Measurements from ENCODE around the gene VAMP7.
"Not testable (repeated sequence)": the region's sequence is repeated elsewhere in the genome, so short reads cannot be mapped to it uniquely, and the experiment has no call there.

Gene VAMP7

DNA sequence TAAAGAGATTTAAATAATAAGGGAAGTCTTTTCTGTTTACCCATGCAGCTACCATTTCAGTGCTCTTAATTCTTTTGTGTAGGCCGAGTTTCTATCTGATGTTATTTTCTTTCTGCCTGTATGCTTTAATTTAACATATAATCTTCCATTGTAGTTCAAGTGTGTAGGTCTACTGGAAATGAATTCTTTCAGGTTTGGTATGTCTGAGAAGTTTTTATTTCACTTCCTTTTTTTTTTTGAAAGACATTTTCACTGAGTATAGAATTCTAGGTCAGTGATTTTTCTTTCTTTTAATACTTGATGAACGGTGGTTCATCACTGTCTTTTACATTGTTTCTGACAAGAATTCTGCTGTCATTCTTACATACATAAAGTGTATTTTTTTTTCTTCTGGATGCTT, 42.1 kb downstream of the VAMP7 start:
- no peak for DNase-seq

DNA sequence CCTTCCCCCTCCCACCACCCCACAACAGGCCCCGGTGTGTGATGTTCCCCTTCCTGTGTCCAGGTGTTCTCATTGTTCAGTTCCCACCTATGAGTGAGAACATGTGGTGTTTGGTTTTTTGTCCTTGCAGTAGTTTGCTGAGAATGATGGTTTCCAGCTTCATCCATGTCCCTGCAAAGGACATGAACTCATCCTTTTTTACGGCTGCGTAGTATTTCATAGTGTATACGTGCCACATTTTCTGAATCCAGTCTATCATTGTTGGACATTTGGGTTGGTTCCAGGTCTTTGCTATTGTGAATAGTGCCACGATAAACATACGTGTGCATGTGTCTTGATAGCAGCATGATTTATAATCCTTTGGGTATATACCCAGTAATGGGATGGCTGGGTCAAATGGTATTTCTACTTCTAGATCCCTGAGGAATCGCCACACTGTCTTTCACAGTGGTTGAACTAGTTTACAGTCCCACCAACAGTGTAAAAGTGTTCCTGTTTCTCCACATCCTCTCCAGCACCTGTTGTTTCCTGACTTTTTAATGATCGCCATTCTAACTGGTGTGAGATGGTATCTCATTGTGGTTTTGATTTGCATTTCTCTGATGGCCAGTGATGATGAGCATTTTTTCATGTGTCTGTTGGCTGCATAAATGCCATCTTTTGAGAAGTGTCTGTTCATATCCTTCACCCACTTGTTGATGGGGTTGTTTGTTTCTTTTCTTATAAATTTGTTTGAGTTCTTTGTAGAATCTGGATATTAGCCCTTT, 49.9 kb downstream of the VAMP7 start:
- DNase-seq: not testable (repeated sequence)

DNA sequence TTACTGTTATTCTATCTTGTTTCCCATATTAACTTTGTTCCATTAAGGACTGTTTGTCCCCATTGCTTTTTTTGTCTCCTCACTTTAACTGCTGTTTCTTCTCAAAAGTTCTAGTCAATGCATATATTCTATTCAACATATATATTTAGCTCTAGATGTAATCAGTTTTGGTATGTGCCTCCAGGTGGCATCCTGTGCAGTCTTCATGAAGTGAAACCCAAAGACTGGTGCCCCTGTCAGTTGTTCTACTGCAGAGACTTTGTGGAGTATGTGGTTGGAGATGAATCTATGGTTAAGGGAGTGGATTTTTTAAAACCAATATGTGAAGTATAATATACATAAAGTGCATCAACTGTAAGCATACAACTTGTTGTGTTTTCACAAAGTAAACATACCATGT, 57.0 kb downstream of the VAMP7 start:
- no peak for DNase-seq

DNA sequence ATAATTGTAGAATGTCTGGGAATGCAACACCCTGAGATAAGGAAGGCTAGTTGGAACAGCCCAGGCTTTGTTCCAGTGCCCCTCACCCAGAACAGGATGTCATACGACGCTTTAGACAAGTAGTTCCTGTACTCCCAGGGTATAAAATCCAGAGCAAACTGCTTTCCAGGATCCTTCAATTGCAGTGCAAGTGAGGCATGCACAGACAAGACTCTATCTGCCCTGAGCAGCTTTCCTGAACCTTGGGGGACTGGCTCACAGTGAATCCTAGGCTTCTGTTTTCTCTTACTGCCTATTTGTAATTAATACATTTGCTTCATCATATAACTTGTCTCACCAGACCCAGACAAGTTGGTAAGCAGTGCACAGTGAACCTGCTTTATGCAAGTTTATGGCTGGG, 68.0 kb downstream of the VAMP7 start:
- DNase-seq: no peak

DNA sequence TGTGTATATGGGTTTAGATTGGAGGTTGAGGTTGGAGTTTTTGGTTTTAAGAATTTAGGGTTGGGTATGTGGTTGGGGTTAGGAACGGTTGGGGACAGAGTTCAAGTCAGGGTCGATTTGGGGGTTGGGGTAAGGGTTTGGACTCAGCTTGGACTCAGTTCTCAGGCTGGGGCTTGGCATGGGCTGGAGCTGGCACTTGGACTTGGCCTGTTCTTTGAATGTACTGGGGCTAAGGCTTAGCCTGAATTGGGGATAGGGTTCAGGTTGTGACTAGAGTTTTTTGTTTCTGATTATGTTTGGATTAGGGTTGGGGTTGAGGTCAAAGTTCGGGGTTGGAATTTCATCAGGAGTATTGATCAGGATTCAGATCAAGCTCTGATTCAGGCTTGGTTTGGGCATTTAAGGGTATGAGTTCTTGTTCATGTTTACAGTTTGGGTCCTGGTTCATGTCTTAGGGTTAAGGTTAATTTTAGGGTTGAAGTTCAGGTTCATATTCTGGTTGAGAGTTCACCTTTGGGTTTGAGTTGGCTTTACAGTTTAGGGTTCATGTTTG, 70.2 kb downstream of the VAMP7 start:
- DNase-seq: no peak

DNA sequence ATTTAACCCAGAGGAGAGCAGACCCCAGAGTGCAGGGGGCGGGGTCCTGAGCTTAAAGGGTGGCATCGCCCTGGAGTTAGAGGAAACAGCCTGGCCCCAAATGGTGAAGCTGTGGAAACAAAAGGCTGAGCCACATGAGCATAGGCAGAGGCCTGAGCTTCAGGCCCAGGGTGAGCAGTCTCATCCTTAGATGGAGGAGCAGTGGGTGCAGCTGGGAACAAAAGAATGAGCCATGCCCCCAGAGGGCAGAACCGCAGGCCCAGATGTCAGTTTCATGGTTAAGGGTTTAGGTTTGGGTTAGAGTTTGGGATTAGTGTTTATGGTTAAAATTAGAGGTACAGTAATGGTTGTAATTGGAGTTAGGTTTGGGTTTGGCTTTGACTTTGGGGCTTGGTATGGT, 71.9 kb downstream of the VAMP7 start:
- no peak for DNase-seq

DNA sequence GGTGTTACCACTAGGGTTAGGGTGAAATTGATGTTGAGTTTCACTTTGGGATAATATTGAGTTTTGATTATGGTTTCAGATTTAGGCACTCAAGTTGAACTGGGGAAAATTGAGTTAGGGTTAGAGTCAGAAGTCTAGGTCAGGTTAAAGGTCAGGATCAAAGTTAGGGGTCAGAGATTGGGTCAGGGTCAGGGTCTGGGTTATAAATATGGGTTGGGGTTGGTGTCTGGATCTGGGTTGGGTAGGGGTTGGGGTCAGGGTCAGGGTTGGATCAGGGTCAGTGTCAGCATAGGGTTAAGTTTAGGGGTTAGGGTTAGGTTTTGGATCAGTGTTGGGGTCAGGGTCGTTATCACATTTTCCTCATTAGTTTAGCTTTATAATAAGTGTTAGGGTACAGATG, 73.6 kb downstream of the VAMP7 start:
- DNase-seq: no peak

DNA sequence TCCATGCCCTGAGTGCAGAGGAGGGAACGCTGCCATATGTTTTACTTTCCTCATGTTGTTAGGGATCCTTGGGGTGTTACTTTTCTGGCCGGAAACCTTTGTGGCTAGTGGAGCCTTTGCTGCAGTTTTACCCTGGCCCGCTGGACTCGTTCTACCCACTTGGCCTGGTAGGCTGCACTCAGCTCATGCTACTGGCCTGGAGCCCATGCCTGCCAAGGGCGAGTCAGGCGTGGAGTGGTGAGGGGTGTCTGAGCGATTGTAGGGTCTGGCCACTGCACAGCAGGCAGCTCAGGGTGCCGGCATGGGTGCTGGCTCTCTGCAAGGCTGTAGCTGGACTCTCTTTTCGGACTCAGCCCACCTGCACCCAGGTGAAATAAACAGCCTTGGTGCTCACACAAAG, 75.0 kb downstream of the VAMP7 start:
- DNase-seq: no peak

DNA sequence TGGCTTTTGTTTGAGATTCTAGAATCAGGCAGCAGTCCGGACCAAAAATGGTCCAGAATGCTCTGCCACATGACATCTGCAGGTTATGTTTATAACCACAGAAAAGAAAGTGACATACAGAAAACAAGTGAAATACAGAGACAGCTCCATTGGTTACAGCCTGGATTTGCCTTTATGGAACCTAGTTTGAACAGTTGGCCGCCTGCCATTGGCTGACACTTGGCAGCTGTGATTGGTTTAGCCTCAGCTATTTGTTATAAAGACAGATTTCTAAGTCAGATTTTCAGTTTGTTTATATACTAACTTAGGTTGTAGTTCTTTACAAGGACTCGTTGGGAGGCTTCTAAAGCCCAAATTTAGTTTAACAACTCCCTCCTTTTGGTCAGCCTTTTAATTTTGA, 75.5 kb downstream of the VAMP7 start:
- no peak for DNase-seq

DNA sequence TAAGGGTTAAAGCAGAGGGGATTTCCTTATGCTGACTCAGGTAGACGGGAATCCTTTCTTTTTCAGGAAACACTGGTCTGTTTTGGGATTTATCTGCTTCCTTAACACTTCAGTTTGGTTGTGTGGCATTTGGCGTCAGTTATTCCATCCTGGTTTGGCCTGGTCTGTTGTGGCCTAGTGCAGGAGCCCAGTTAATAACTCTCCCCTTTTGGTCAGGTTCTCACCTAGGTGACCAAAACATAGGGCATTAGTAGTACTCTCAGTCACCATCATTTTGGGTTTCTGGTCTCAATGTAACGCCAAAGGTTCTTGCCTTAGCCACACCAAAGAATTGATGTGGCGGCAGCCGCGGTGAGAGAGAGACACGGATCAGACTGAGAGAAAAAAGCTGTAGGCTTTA, 76.7 kb downstream of the VAMP7 start:
- DNase-seq: no peak

DNA sequence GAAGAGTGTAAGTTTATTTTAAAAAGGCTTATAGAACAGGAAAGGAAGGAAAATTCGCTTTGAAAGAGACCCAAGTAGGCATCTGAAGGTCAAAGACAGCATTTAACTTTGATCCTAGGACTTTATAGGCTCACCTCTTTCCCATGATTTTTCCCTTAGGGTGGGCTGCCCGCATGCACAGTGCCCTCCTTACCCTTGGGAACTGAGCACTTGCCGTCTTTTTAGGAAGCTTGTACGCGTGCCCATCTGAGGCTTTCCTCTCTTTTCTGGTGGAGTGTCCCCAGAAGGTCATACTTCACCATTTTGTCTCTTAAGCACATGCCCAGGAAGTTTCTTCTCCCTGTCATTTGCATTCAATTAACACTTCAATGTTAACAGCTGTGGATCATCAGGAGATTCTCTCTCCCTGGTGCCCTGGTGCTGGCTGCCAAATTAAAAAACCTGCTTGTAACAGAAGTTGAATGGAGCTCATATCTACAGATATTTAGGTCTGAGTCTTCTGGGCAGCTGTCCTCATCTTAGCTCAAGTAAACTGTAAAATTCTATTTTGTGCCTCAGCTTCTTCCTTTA, 78.0 kb downstream of the VAMP7 start:
- DNase-seq: no peak

DNA sequence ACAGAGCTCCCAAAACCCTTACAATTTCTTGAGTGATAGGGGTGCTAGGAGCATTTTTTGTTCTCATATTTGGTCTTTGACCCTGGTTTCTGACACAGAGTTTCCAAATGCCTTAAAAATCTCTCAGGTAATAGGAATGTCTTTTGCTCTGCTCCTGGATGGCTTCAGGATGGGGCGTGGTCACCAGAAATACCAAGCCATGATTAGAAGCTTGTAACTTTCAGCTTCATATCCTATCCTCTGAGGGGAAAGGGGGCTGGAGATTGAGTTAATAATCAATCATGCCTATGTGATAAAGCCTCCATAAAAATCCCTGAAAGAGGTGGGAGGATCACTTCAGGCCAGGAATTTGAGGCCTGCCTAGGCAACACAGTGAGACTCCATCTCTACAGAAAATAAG, 81.8 kb downstream of the VAMP7 start:
- DNase-seq: no peak

DNA sequence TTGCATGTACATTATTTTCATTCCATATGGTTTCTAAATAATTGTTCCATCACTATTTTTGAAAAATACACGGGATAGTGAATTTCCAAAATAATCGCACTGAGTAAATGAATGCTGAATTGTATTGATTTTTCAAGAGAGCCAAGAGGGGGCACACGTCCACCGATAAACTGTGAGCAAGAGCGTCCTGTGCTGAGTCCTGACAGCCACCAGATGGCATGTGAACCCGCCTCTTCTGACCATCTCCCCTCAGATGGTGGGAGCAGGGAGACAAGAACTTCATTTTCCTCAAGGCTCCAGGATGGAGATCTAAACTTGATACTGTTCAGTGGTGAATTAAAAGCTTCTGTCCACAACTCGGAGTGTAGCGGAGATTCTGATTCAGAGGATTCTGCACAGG, 85.7 kb downstream of the VAMP7 start:
- no peak for DNase-seq

DNA sequence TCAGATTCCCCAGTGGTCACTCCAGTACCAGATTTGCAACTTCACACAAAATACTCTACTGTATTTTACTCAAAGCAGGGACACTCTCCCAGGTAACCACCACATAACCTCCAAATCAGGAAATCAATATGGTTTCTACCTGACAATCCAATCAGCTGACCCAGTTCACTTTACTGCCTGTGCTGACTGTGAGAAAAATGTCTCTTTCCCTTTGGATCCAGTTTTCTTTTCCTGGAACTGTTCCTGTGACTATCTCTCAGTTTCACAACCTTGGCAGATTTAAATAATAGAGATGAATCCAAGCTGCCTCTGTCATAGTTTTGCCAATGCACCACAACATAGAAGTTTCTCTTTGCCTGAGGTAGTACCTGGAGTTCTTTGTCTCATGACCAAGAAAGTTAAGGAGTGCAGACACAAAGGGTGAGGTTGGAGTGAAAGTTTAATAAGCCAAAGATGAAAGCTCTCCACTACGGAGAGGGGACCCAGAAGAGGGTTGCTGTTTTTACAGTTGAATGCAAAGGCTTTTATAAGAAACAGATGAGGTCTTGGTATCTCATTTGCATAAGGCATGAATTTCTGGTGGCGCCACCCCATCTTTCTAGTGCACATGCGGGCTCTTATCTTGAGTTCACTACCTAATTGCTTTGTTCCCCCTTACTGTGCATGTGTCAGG, 86.6 kb downstream of the VAMP7 start:
- DNase-seq: no peak

DNA sequence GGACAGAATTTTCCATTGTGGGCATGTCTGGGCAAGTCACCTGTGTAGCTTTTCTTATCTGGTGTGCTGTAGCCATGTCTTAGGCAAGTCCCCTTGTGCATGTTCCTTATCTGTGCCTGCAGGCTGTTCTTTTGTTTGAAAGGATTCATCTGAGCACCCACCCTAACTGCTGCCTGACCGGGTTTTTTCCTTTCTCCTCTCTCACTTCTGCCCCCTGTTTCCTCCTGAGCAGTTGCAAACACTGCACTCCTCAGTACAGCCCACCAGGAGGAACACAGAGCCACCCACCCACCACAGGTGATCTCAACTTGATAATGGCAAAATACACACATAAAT, 87.1 kb downstream of the VAMP7 start:
- no peak for DNase-seq

DNA sequence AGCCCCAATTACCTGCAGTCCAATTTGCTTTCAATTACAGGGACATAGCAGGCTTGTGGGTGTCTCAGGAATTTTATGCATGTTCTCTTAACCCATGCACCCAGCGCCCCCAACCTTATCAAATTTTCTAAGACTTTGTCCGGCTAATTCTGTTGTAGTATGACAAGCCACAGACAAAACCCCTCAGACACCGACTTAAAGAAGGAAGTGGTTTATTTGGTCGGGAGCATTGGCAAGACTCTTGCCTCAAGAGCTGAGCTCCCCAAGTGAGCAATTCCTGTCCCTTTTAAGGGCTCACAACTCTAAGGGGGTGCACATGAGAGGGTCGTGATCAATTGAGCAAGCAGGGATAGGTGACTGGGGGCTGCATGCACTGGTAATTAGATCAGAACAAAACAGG, 87.6 kb downstream of the VAMP7 start:
- no peak for DNase-seq

DNA sequence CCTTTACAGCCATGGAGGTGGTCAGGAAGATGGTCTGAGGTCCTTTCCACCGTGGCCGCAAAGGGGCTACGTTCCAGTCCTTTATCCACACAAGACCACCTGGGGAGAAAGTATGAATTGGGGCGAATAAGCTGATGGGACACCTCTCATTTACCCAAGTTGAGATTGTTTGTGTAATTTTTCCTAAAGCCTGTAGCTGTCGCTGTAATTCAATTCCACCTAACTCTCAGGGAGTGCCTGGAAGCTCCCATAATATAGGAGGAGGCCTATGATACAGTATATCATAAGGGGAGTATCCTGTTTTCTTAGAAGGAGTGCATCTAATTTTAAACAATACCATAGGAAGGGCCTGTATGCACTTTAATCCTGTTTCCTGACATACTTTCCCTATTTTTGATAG, 90.5 kb downstream of the VAMP7 start:
- DNase-seq: not testable (repeated sequence)

DNA sequence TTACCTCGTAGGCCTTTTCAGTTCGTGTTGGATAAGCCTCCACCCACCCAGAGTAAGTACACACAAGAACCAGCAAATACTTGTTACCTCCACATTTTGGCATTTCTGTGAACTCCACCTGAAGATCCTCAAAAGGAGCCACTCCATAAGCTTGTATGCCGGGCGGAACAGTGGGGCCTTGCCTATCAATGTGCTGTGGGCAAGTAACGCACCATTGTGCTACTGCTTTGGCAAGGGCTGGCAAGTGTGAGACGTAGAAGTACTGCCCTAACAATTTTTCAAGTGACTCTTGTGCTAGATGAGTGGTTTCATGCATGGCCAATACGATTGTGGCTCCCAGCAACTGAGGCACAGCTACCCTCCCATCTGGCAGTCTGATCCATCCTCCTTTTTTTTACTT, 91.1 kb downstream of the VAMP7 start:
- DNase-seq: not testable (repeated sequence)

DNA sequence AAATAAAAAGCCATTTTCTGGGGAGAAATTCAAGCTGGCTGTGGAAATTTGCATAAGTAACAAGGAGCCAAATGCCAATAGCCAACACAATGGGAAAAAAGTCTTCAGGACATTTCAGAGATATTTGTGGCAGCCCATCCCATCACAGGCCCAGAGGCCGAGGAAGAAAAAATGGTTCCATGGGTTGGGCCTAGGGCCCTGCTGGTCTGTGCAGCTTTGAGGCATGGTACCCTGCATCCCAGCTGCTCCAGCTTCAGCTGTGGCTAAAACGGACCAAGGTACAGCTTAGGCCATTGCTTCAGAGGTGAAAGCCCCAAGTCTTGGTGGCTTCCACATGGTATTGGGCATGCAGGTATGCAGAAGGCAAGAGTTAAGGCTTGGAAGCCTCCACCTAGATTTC, 102.2 kb downstream of the VAMP7 start:
- DNase-seq: no peak

DNA sequence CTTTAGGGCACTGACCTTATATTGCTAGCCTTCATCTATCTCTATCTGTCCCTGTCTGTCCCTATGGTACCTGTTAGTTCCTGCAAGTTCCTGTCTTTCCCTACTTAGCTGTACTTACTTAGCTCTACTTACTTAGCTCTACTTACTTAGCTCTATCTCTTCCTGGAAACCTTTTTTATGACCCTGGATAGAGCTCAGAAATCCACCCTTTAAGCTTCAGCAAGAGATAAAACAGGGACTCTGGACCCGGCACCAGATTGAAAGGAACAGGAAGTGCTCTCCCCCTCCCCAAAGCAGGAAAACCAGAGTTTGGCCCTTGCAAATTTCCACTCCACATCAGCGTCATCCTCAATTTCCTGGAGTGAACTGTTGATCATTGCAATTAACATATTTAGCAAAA, 104.1 kb downstream of the VAMP7 start:
- no peak for DNase-seq

DNA sequence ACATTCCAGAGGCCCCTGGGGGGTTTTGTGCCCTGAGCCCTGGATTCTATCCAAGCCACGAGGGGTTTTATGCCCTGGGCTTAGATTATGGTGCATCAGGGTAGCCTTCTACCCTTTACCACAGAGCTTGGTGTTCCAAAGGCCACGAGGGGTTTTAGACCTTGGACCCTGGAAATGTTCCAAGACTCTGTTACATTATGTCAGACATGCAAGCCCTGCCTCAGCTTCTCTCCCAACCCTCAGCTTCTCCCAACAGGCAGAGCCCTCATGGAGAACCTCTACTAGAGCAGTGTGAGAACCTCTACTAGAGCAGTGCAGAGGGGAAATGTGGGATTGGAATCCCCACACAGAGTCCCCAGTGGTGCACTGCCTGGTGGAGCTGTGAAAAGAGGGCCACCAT, 105.8 kb downstream of the VAMP7 start:
- DNase-seq: not testable (repeated sequence)

DNA sequence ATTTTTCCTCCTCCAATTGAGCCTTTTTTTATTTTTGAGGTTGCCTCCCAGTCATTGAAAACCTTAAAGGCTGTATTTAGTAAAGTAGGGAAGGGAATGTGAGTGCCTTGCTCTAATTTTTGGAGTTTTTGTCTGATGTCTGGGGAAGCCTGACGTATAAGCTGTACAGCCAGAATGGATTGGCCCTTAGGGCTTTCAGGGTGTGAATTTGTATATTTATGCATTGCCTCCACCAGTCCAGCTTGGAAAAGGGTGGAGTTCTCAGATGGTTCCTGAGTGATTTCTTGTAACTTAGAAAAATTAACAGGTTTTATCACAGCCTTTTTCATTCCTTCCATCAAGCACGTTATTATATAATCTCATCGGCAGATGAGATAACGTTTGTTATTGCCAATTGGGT, 107.7 kb downstream of the VAMP7 start:
- DNase-seq: no peak

All from HCEC 1CT (cell line).